HG03095 (cell line): ENCODE data around the gene CD83.
"Not testable (repeated sequence)": the region's sequence is repeated elsewhere in the genome, so short reads cannot be mapped to it uniquely, and the experiment has no call there.

Experiments
- ATAC-seq: cut with Tn5 transposase; IDR thresholded peaks from one replicate; pipeline ENCODE4 v1.9.1; 2021; ENCODE audit warnings: moderate library complexity; ENCODE audit not compliant: unreplicated experiment

Gene CD83

DNA sequence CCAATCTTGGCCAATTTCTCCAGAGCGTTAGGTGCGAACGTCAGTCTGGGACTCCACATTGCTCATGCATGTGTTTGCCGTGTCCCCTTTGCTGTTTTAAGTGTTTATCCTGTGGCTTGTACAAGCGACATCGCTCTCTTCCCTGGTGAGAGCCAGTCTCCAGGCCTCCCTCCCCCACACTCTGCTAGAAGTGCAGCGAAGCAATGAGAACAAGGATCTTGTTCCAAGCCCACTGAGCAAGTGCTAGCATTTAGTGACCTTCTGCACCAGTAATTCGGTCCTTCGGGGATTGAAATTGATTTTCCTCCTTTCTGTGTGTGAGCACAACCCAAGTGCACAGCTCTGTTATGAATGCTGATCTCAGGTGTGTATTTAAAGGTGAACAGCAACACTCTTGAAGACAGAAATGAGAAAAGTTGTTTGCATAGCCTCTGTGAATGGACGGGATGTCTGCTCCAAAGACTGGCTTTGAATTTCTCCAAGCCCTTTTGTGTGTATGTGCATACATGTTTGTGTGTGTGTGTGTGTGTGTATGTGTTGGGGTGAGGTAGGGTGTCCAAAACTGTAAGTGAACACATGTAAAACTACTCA, 29.0 kb downstream of the CD83 start:
- no peak for ATAC-seq

DNA sequence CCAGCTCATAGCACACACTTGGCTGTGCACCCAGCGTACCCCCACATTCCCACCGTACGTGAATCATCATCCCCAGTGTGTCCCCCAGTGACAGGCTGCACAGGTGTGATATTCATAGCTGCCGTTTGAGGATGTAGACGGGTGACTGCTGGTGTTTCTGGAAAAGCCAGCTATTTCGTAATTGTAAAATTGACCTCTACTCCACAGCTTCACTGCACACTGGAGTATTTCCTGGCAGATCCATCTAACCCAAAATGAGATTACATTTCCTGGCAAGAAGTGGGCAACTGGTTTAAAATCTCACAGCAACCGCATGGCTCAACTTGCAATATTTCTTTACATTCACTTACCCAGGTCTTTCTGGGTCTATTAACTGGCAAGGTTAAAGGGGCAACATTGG, 30.3 kb downstream of the CD83 start:
- no peak for ATAC-seq

DNA sequence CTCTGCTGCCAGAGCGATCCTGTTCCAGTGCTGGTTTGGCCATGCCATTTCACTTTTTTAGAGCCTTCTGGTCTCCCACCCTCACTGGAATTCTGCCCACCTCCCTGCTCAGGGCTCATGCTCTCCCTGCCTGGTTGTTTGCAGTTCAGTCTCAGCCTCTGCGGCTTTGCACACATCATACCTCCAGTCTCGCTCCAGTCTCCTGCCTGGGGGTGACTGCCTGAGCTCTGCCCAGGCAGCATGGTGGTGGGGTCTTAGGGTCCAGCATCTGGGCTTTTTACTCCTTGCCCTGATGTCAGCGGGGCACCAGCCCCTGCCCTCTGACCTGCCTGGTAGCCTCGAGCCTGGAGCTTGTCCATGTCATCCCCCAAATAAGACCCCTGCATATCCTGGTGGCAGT, 30.9 kb downstream of the CD83 start:
- ATAC-seq = no peak

DNA sequence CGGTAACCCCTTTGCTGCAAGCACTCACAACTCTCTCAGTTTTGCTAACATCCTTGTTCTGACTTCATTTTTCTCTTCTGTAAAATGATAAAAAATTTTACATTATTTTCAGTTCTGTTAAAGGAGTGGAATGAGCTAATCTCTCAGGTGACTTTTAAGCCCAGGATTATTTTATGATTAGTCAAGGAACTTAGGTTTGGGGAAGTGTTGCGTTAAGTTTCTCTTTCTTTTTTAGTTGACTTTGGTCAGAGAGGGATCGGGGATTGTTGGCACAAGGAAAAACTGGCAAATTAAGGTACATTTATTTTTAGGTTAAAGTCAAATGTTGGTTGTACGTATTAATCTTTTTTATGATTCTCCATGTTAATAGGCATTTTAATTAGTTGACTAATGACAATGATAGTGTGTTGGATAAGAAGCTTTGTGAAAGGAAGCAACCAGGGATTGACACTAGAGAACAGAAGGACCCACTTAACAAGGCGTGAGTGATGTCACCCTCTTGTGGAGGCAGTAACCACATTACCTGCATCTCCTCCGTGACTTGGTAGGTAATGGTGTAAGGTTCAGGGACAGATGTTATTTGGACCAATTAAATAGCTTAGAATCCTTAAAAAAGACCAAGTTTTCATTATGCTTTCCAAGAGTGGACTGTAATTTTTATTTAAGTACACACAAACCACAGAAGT, 31.6 kb downstream of the CD83 start:
- ATAC-seq = no peak

DNA sequence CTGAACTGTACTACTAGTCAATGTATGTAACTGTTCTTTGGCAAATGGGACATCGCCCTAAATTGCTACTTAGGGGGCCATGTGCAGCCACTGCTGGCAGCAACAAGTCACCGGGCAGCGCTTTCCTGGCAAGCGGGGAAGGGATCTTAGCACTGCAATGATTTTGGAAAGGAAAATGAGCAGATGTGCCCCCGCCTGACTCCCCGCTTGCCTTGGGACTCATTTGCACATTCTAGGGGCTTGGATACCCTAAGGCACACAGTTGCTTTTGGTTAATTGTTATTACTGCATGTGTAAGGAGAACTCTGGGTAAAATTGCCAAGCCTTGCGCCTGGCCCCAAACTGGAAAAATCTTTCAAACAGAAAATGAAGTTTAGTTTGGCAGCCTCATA, 32.2 kb downstream of the CD83 start:
- no peak for ATAC-seq

DNA sequence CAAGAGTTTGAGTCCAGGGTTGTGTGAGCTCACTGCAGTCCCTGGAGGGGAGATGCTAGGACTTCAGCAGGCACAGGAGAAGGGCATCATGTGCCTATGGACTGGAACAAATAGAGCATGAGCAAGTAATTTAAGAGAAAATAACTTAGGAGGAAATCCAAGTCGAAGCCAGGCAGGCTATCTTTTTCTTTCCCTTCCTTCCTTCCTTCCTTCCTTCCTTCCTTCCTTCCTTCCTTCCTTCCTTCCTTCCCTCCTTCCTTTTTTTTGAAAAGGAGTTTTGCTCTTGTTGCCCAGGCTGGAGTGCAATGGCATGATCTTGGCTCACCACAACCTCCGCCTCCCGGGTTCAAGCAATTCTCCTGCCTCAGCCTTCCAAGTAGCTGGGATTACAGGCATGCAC, 33.7 kb downstream of the CD83 start:
- ATAC-seq = not testable (repeated sequence)

DNA sequence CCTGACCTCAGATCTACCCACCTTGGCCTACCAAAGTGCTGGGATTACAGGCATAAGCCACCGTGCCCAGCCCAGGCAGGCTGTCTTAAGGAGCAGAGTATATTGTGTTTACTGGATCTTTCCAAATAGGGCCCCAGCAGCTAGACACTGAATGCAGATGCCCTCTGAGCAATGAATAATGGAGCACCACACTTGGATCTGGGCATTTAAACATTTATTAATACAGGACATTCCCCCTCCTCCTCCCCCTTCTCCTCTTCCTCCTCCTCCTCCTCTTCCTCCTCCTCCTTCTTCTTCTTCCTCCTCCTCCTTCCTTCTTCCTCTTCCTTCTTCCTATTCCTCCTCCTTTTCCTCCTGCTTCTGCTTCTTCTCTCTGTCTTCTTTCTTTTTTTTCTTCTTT, 34.2 kb downstream of the CD83 start:
- no peak for ATAC-seq

DNA sequence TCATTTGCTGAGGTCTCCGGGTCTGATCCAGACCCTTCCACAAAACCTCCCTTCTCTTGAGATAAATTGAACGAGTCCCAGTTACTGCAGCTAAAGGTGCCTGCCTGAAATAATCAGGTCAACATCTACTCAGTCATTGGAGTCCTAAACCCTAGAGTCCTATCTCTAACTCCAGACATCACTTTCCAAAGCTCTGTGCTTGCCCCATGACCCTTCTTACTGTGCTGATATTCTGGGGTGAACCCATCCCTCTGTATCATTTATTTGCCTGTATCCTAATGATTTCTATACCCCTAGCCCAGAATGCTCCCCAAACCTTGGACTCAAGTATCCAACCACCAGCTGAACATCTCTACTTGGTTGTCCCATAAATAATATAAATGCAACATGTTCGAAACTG, 35.7 kb downstream of the CD83 start:
- no peak for ATAC-seq

DNA sequence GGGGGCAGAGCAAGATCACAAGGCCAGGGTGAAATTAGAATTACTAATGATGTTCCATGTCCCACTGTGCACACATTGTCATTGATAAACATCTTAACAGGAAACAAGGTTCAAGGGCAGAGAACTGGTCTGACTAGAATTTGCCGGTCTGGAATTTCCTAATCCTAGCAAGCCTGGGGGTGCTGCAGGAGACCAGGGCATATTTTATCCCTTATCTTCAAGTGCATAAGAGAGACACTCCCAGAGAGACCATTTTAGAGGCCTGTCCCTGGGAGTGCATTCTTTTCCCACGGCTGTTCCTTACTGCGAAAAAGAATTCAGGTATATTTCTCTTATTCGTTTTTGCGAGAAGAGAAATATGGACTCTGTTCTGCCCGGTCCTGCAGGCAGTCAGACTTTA, 41.5 kb downstream of the CD83 start:
- ATAC-seq = no peak

DNA sequence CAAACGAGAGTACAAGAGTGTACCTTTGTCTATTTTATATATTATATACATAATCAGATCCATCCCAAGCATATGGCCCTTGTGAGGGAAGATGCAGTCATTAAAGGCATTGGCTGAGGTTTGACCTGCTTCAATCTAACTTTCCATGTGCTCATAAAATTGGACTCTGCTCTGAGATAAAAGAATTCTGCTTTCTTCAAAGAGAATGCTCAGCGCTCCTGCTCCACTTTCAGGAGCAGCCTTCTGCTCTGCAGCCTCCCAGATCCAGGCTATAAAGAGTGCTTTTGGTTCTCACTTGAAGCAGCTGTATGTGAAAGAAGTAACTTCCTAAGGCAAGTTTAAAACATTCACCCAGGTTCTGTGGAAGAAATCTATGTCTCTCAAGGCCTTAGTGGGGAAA, 45.3 kb downstream of the CD83 start:
- no peak for ATAC-seq

DNA sequence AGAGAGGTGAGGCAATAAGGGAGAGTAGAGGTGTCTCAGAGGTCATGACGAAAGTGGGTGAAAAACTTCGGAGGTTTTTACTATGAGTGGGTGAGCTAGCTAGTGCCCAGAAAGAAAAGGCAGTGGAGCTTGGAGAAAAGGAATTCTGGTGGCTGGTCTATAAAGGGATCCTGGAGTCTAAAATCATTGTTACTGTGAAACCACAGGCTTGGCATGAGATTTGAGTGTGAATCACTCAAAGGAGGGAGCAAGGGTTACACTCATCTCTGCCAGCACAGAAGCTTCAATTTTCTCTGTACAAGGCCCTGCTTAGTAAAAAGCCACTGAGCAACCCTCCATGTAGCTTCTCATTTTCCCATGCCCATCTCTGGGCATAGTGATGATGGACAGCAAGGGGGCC, 47.5 kb downstream of the CD83 start:
- ATAC-seq = no peak

DNA sequence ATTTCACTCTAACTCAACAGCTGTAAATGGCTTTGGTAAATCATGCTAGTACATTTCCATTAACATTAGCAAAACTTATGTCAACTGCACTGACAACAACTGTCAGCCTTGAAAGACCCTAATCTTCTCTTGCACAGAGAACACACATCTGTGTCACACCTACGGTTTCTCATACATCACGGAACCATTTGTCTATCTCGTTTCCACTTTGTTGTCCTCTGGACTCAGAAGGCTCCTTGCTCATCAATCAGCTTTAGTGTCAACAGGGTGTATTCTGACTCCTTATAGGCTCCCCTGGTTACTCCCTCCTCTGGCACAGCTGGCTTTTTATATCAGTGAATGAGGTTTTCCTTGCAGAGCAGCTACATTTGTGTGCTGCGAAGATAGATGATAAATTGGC, 49.3 kb downstream of the CD83 start:
- no peak for ATAC-seq

DNA sequence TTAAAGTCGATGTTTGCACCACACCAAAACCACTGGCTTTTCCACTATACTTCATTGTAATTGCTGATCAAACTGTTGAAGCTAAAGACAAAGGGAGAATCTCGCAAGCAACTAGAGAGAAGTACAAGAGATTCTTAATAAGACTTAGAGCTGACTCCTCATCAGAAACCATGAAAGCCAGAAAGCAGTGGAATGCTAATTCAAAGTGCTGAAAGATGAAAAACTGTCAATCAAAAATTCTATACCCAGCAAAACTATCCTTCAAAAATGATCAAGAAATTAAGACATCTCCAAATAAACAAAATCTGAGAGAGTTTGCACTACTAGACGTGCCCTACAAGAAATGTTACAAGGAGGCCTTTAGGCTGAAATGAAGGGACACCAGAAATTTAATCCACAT, 52.6 kb downstream of the CD83 start:
- no peak for ATAC-seq

DNA sequence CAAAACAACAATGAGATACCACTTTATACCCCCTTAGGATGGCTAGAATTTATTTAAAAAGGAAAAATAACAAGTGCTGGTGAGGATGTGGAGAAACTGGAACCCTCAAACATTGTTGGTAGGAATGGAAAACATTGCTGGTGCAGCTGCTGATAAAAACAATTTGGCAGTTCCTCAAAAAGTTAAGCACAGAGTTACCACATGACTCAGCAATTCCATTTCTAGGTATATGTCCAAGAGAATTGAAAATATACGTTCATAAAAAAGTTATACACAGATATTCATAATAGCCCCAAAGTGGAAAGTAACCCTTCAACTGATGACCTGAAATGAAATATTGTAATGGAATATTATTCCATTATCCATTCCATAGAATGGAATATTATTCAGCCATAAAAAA, 55.0 kb downstream of the CD83 start:
- no peak for ATAC-seq

DNA sequence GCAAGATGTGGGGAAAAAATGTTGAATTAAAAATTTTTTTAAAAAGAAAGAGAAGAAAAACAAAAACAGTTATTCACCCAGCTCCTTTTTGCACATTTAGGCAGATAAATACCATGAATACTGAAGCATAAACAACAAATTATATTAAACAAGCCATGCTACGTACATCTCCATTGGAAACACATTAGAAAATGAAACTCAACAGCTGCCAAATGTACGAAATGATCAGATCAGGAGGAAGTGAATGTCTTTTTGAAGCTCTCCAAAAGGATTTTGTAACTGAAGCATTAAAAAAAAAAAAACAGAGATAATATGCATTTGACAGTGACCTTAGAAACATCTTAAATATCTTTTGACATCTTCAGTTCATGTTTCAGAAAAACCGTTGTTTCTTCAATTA, 56.7 kb downstream of the CD83 start:
- ATAC-seq = no peak

DNA sequence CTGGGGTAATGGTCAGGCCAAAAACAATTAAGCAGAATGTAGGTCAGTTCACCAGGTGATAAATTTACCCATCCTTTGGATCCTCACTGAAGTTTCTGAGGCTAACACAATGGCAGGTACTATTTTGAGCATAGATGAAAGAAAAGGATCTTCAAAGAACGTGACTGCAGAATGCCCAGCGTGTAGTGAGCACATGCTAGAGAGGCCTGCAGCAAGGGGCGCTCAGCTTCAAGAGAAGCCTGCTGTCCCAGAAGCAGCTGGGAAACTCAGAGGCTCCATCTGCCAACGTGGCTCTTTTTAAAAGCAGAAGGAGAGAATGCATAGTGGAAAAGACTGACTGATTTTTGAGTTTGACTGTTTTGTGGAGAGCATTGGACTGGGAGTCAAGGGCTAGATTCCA, 57.4 kb downstream of the CD83 start:
- ATAC-seq = no peak

DNA sequence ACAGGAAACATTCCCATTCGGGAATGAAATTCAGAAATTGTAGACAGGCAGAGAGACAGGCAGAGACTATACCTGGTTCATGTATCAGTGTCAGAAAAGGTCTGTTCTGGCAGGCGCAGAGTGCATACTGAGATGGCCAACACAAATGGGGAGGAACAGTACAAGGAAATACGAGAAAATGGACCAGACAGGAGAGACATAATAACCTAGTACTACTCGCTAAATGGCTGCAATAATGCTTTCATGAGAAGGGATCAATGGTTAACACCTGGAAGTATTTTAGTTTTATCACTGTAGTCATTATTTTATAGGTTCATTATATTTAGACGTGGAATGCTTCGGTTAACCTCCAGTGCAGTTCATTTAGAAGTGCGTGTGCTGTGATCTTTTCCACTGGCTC, 58.9 kb downstream of the CD83 start:
- no peak for ATAC-seq

DNA sequence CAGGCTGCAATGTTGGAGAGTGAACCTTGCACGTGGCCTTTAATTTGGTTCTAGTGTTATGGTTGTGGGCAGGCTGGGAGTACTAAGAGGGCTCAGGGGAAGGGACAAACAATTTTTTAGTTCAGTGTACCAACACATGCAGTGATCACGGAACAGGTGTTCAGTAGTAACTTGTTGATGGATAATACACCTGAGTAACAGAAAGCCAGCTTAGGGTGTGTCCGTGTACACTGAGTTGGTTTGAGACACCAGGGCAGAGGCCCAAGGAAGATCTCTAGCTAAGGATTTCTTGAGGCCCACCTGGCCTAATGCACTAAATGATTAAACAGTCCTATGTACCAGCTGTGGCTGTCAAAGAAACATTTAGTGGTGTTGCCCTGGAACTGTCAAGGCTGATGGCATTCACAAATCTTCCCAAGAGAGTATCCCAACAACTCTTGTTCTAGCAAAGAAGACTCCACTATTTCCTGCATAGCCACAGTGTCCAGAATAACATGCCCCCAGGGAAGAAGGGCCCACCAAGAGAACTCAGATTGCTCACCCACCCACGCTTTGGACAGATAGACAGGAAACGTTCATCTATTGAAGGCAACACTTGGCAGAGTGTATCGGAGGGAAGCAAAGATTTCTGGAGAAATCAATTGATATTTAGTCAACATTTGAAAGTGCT, 60.0 kb downstream of the CD83 start:
- no peak for ATAC-seq

DNA sequence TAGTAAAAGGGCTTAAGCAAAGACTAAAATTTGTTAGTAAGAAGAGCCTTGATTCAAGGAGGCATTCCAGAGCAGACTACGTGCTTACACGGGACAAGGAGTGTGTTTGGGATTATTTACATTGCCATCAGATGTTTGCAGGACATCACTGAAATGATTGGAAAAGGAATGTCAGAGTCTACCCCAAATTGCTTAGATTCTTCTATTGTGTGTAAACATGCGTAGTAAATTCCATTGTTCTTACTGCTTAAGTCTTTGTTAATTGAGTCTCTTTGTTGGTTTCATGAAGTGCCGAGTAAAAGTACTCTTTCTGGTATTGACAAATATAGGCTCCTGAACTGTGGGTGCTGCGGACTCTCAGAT, 60.5 kb downstream of the CD83 start:
- ATAC-seq = no peak

DNA sequence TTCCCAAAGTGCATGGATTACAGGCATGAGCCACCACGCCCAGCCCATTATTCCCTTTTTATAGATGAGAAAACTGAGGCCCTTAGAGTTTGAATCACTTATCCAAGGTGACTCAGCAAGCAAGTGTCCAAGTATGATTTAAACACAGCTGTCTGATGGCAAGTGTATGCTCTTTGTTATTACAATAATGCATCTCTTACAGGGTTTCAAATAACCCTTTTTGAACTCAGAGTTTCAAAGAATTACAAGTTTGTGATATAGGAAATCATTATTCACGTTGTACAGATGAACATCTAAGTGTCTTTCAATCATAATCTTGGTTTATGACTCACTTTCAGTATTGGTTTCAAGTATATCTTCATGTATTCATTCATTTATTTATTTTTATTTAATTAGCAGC, 63.0 kb downstream of the CD83 start:
- no peak for ATAC-seq

DNA sequence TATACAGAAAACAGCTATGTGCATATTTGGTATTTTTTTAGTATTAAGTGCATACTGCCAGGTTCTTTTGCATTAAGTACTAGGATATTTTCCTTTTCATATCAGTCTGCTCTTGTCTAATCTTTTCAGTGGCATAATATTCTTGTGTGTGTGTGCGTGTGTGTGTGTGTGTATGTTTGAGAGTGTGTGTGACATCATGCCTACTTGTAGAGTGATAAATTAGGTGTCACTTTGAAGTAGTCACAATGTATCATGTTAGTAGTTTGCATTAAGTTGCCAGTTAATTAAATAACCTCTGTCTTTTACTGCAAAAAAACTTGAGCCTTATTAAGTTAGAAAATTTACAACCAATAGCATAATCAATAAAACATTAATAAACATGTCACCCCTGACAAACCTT, 65.3 kb downstream of the CD83 start:
- no peak for ATAC-seq
